Measurements from ENCODE around the gene SLC9A9. TPM values are rescaled to one million over a fixed set of nuclear protein-coding genes. Genes with fewer than 3 reads are reported as not detected.

The SLC9A9 gene
- total and polyA plus RNA-seq, 9 of the 15 experiments (the other 6 are each of a cell fraction or from before 2014, with no cell fraction given): 0.03 to 0.13 TPM; not detected in 7

DNA sequence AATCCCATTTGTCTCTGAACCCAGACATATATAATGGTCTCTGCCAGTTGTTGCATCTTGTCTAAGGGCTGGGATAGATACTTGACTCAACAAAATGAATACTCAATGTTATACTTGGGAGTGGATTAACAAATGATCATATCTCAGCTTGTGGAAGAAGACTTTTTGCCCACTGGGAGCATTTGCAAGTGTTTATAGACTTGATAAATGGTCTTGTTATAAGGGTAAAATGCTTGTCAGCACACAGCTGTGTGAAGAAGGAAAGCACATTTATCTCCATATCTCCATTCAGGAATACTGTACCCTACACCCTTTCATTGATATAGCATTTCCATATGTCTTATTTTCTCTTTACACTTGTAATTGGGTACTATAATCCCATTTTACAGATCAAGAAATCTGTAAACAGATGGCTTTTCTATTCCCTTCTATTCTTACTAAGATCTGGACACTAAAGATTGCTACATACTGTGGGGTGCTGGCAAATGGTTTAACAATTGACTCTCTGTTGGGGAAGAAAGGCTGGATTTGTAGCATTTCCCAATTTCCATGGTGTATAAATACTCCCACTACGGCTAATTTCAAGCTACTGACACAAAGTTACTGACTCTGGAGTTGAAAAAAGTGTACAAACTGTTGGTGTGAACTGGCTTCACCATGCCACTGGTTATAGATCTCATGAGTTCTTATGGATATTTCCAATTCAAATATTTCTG, 574.1 kb downstream of the SLC9A9 start:
- no peak overlapping the region for H3K9ac ChIP-seq (ENCODE audit: insufficient read depth in 1 of 2, low read depth in 2 of 2, low read length in 2 of 2)
- peaks cover 0 to 18% of the 10 kb centered on the region in 2 experiments; a peak in 3 of 5 replicates for H3K4me1 ChIP-seq (replicated peaks in 1 of 2; ENCODE audit: control insufficient read depth in 2 of 2, insufficient read depth in 2 of 2, low read length in 2 of 2)
- ChIA-PET CTCF (ENCODE audit: low intra/inter-chr PET ratio) (no interaction called here), POLR2A (no interaction called here)
- no peaks in the 10 kb centered on the region for H3K79me2 ChIP-seq (ENCODE audit: control insufficient read depth, insufficient read depth, low read length)
- no peak for TF ChIP-seq ZNF24 (IDR thresholded peaks at IDR 0.05)
- no peak for TF ChIP-seq JUNB (CRISPR knock-in tag; conservative IDR thresholded peaks at IDR 0.05)
- TF ChIP-seq, protein P1, sequence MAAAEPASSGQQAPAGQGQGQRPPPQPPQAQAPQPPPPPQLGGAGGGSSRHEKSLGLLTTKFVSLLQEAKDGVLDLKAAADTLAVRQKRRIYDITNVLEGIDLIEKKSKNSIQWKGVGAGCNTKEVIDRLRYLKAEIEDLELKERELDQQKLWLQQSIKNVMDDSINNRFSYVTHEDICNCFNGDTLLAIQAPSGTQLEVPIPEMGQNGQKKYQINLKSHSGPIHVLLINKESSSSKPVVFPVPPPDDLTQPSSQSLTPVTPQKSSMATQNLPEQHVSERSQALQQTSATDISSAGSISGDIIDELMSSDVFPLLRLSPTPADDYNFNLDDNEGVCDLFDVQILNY (CRISPR knock-in tag; IDR thresholded peaks at IDR 0.05): no peak
- TF ChIP-seq KAT2B (IDR thresholded peaks at IDR 0.05; ENCODE audit: low read depth, low read length): no peak
- no peak for TF ChIP-seq TCF7L2 (IDR thresholded peaks at IDR 0.05; ENCODE audit: low read depth, low read length)
- no peak for TF ChIP-seq BRD9 (IDR thresholded peaks at IDR 0.05; ENCODE audit: low read depth, partially characterized antibody)
- no peak for TF ChIP-seq NCOA4 (IDR thresholded peaks at IDR 0.05; ENCODE audit: partially characterized antibody)
- TF ChIP-seq RBFOX2 (IDR thresholded peaks at IDR 0.05; ENCODE audit: low read depth, low read length): no peak
- no peak for TF ChIP-seq FOXK1 (CRISPR knock-in tag; IDR thresholded peaks at IDR 0.05; ENCODE audit: borderline replicate concordance)
- TF ChIP-seq RBBP5 (IDR thresholded peaks at IDR 0.05; ENCODE audit: borderline replicate concordance, insufficient read depth, low read length, poor library complexity, severe bottlenecking): no peak
- TF ChIP-seq RBM14 (IDR thresholded peaks at IDR 0.05; ENCODE audit: borderline replicate concordance, insufficient read depth, low read depth, low read length): no peak
- no peak for TF ChIP-seq ZNF695 (CRISPR knock-in tag; IDR thresholded peaks at IDR 0.05)
- no peak for TF ChIP-seq RNF2 (IDR thresholded peaks at IDR 0.05)
- no peak for TF ChIP-seq ZNF668 (CRISPR knock-in tag; IDR thresholded peaks at IDR 0.05)
- ATAC-seq (no peak), FAIRE-seq (no peak), DNase-seq (ENCODE audit: extremely low read depth in 1 of 4, low spot score in 3 of 4) (no peak)
- no peaks in the 10 kb centered on the region for H3K36me3 ChIP-seq (ENCODE audit: control insufficient read depth, insufficient read depth, low read length)
- no peaks in the 10 kb centered on the region for H3K9me1 ChIP-seq (ENCODE audit: control insufficient read depth, insufficient read depth, low read length)
- H3K27ac ChIP-seq (ENCODE audit: extremely low read depth, low read depth, low read length): no peak overlapping the region
- H4K20me1 ChIP-seq (replicated peaks; ENCODE audit: control insufficient read depth, insufficient read depth, low read length): no peaks in the 10 kb centered on the region
- H2AFZ ChIP-seq (ENCODE audit: low read depth, low read length): no peak overlapping the region; the same call in 1 of the 2 replicates
- no peaks in the 10 kb centered on the region for H3K9me3 ChIP-seq (replicated peaks; ENCODE audit: control insufficient read depth, insufficient read depth, low read depth, low read length)
- H3K27me3 ChIP-seq (ENCODE audit: control insufficient read depth in 2 of 2, insufficient read depth in 2 of 2, low read length in 2 of 2): no peaks in the 10 kb centered on the region
- BruUV-seq (replicated peaks): no TSS peak
- in situ Hi-C loops (cut with MboI) (no loop called here), intact Hi-C loops (cut with micrococcal nuclease) (no loop called here)
- 50% methylated on average over 1 of the region's 1 CpG for WGBS (ENCODE audit: insufficient coverage, low coverage, missing lambda C conversion rate)
- no peak overlapping the region for H3K4me3 ChIP-seq
- no peak overlapping the region for H3K4me2 ChIP-seq (ENCODE audit: insufficient read depth, low read length)
